Measurements from ENCODE around the gene FZD10.

- TF ChIP-seq CTCF (IDR thresholded peaks at IDR 0.05) (no peak), POLR2A (IDR thresholded peaks at IDR 0.05) (no peak)
Observed at GRCh38 chr12:130126023-130126432, 36.2 kb upstream of the FZD10 start.

Measured in body of pancreas (tissue), 4 donors.